ENCODE data around the gene MT1B.

- TF ChIP-seq POLR2A (IDR thresholded peaks at IDR 0.05) = no peak
- TF ChIP-seq CTCF (IDR thresholded peaks at IDR 0.05) = no peak
Measured at GRCh38 chr16:56610609-56611111, 41.0 kb upstream of the MT1B start.

All from right lobe of liver (tissue), 4 donors.